ENCODE measurements around the gene TLK2.
"Not testable (repeated sequence)": the region's sequence is repeated elsewhere in the genome, so short reads cannot be mapped to it uniquely, and the experiment has no call there.

The TLK2 gene

GRCh38 chr17:62478424-62478879, at the start of gene TLK2:
Gene TLK2, plus strand, starts transcription at chr17:62478825. Its CDS starts 2,301 bp downstream, at chr17:62481126.
- peak; percentile 74 for DNase-seq

- DNase-seq, result not testable (repeated sequence)
Measured at GRCh38 chr17:62435251-62435650, 43.4 kb upstream of the TLK2 start.

- not testable (repeated sequence) for DNase-seq
Measured at GRCh38 chr17:62441181-62441580, 37.4 kb upstream of the TLK2 start.

GRCh38 chr17:62444063-62444462, 34.6 kb upstream of the TLK2 start:
- DNase-seq, result no peak

GRCh38 chr17:62445791-62446190, 32.8 kb upstream of the TLK2 start:
- DNase-seq, result not testable (repeated sequence)

- DNase-seq, result not testable (repeated sequence)
Measured at GRCh38 chr17:62452195-62452594, 26.4 kb upstream of the TLK2 start.

- not testable (repeated sequence) for DNase-seq
Measured at GRCh38 chr17:62453041-62453440, 25.6 kb upstream of the TLK2 start.

- DNase-seq, result not testable (repeated sequence)
Measured at GRCh38 chr17:62453656-62454055, 25.0 kb upstream of the TLK2 start.

GRCh38 chr17:62454111-62454510, 24.5 kb upstream of the TLK2 start:
- not testable (repeated sequence) for DNase-seq

GRCh38 chr17:62456016-62456415, 22.6 kb upstream of the TLK2 start:
- DNase-seq, result no peak

GRCh38 chr17:62458483-62458882, 20.1 kb upstream of the TLK2 start:
- DNase-seq, result not testable (repeated sequence)

- DNase-seq, result not testable (repeated sequence)
Measured at GRCh38 chr17:62464422-62464821, 14.2 kb upstream of the TLK2 start.

- DNase-seq, result not testable (repeated sequence)
Measured at GRCh38 chr17:62465271-62465670, 13.4 kb upstream of the TLK2 start.

GRCh38 chr17:62470666-62471379, 7.8 kb upstream of the TLK2 start:
- peak; percentile 36 for DNase-seq

- DNase-seq, result not testable (repeated sequence)
Measured at GRCh38 chr17:62471380-62471880, 7.2 kb upstream of the TLK2 start.

GRCh38 chr17:62473030-62473982, 5.3 kb upstream of the TLK2 start:
- not testable (repeated sequence) for DNase-seq

GRCh38 chr17:62477111-62477510, 1.5 kb upstream of the TLK2 start:
- DNase-seq, result not testable (repeated sequence)

- not testable (repeated sequence) for DNase-seq
Measured at GRCh38 chr17:62477718-62478408, 762 bp upstream of the TLK2 start.

- DNase-seq, result not testable (repeated sequence)
Measured at GRCh38 chr17:62478880-62479638, 434 bp downstream of the TLK2 start.

- DNase-seq, result not testable (repeated sequence)
Measured at GRCh38 chr17:62479639-62480258, 1.1 kb downstream of the TLK2 start.

GRCh38 chr17:62482553-62482952, 3.9 kb downstream of the TLK2 start:
- not testable (repeated sequence) for DNase-seq

All from NCI-H226 (cell line).